Pancreas (tissue), 10 donors: ENCODE results near the gene BRSK2. TPM values are rescaled to one million over a fixed set of nuclear protein-coding genes. Genes with fewer than 3 reads are reported as not detected.

ENCODE experiments used
- ATAC-seq, 4 donors: fragments of 200-7000 bp; cut with Tn5 transposase; one replicate each; pipeline versions ENCODE4 v1.8.0 to v1.9.1; 2020; ENCODE audit warnings: mild to moderate bottlenecking in 4 of 4, moderate library complexity in 4 of 4
- DNase-seq, 6 donors: peaks; one replicate each; pipeline ENCODE4 v3.0.0-alpha.2; 2020
- FAIRE-seq: peaks from 2 replicates; lab custom pipeline; 2012; peaks lifted over from hg19 to GRCh38; lab: Jason Lieb, UNC
- H3K27ac ChIP-seq, 4 donors: fragments of 200-600 bp; sonication (generic); 1 replicate in 3 of 4; 2 replicates in 1 of 4; pipeline versions ENCODE4 v1.5.0 to v1.8.0; 2020
- H3K27me3 ChIP-seq, 4 donors: fragments of 200-600 bp; one replicate each; pipeline ENCODE4 v1.8.0; 2021
- H3K36me3 ChIP-seq, 3 donors: fragments of 200-600 bp; sonication (generic) in 1 of 3; one replicate each; pipeline versions ENCODE4 v1.5.0 to v1.8.0; 2020 to 2021
- H3K4me1 ChIP-seq, 3 donors: fragments of 200-600 bp; one replicate each; pipeline ENCODE4 v1.8.0; 2021
- H3K4me3 ChIP-seq, 4 donors: fragments of 200-600 bp; sonication (generic) in 2 of 4; one replicate each; pipeline versions ENCODE4 v1.5.0 to v1.8.0; 2020 to 2021
- H3K9me3 ChIP-seq, 4 donors: fragments of 200-600 bp; one replicate each; pipeline ENCODE4 v1.8.0; 2021
- WGBS, 2 donors: extraction: QIAGEN DNeasy Blood & Tissue Kit; methylation state at CpG; one replicate each; pipeline ENCODE4 v1.1.7; 2013; 5-methylcytosine and 5-hydroxymethylcytosine counted together
- intact Hi-C, 3 donors: fragments of 100-400 bp; cut with DNase I; formaldehyde crosslinking; loops; one replicate each; pipeline versions ENCODE4 v1.11.1 to v1.14.2; 2022
- polyA plus RNA-seq, 2 donors: library from polyadenylated mRNA; stranded (reverse); fragments of 200-250 nt; gene quantifications; one replicate each; pipeline ENCODE4 v1.2.3, GENCODE V29; 2013
- total RNA-seq, 6 donors: library from RNA; stranded (reverse); fragmentation: NEBNext Ultra II Directional in 4 of 6; extraction: Animal tissue kit (Norgen Biotek cat#: 25700) in 4 of 6; gene quantifications; one replicate each; pipeline versions ENCODE4 v1.2.1 to v1.2.4, GENCODE V29; 2021 to 2023
- TF ChIP-seq, protein P1 (sequence below), 4 donors: fragments of 200-600 bp; sonication (generic) in 3 of 4; IDR thresholded peaks; one replicate each; pipeline versions ENCODE4 v1.5.0 to v1.8.0; 2021; ENCODE audit warnings: antibody characterized with exemption in 4 of 4
- donor health status: healthy with polysubstance abuse.
- donor health status: DM: no; HTN: no; CAD: no; lungs with moderate emphysema.
- donor health status: DM: no; HTN: no; CAD: no.
- donor health status: control.
- donor health status: control.
- donor health status: Bipolar disorder and iron deficiency.
- donor health status: DM: yes; HTN: yes; CAD: no.
- donor health status: DM: no; HTN: no; CAD: no.
- donor health status: DM: no; HTN: no; CAD: no.
- donor health status: DM: yes; HTN: yes; CAD: no.

BRSK2 gene
- total and polyA plus RNA-seq, 8 donors, result 44.2 to 215 (median 70.9) TPM

- TF ChIP-seq, protein P1, sequence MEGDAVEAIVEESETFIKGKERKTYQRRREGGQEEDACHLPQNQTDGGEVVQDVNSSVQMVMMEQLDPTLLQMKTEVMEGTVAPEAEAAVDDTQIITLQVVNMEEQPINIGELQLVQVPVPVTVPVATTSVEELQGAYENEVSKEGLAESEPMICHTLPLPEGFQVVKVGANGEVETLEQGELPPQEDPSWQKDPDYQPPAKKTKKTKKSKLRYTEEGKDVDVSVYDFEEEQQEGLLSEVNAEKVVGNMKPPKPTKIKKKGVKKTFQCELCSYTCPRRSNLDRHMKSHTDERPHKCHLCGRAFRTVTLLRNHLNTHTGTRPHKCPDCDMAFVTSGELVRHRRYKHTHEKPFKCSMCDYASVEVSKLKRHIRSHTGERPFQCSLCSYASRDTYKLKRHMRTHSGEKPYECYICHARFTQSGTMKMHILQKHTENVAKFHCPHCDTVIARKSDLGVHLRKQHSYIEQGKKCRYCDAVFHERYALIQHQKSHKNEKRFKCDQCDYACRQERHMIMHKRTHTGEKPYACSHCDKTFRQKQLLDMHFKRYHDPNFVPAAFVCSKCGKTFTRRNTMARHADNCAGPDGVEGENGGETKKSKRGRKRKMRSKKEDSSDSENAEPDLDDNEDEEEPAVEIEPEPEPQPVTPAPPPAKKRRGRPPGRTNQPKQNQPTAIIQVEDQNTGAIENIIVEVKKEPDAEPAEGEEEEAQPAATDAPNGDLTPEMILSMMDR (IDR thresholded peaks at IDR 0.05), result no peak
- ATAC-seq (no peak), FAIRE-seq (no peak), DNase-seq (peak in 1 of 6 donors; percentile 58)
- H3K4me3 ChIP-seq, result peak overlapping the region in 3 of 4 donors; percentile 20 to 54 (median 36)
- intact Hi-C loops, result no loop called here
- H3K27ac ChIP-seq, result no peak overlapping the region
- WGBS, 2 donors, result 51 to 54% methylated on average over 22 of the region's 22 CpGs
- H3K9me3 ChIP-seq, result no peaks in the 10 kb centered on the region
- H3K27me3 ChIP-seq, result no peaks in the 10 kb centered on the region
- H3K36me3 ChIP-seq, result no peaks in the 10 kb centered on the region
- H3K4me1 ChIP-seq, result peaks cover 0 to 5% (median 5%) of the 10 kb centered on the region in 3 donors
Observed at GRCh38 chr11:1388763-1389102, 1.0 kb upstream of the BRSK2 start.

GRCh38 chr11:1389103-1389931 is 417 bp upstream of the BRSK2 start:
- Histone ChIP-seq H3K4me1 (peaks cover 0 to 5% (median 5%) of the 10 kb centered on the region in 3 donors), H3K36me3 (no peaks in the 10 kb centered on the region), H3K4me3 (peak overlapping the region; percentile 20 to 55 (median 41)), H3K9me3 (no peaks in the 10 kb centered on the region), H3K27ac (peak overlapping the region in 1 of 4 donors; percentile 39), H3K27me3 (no peaks in the 10 kb centered on the region)
- FAIRE-seq, result no peak
- DNase-seq, result peak; percentile 97 to 100 (median 98)
- intact Hi-C loops, result no loop called here
- TF ChIP-seq, protein P1 (IDR thresholded peaks at IDR 0.05), result no peak
- ATAC-seq, result peak; percentile 84 to 96 (median 88)
- WGBS, 2 donors, result 5% methylated on average over 83 to 92 of the region's 92 CpGs

- ATAC-seq, result peak; percentile 26 to 39 (median 32)
- WGBS, 2 donors, result 2% methylated on average over 40 to 73 of the region's 73 CpGs
- intact Hi-C loops, result no loop called here
- peak in 5 of 6 donors; percentile 60 to 81 (median 74) for DNase-seq
- peak overlapping the region; percentile 58 to 74 (median 70) for H3K27ac ChIP-seq
- peaks cover 0 to 5% (median 5%) of the 10 kb centered on the region in 3 donors for H3K4me1 ChIP-seq
- FAIRE-seq, result no peak
- TF ChIP-seq, protein P1 (IDR thresholded peaks at IDR 0.05), result no peak
- H3K9me3 ChIP-seq, result no peaks in the 10 kb centered on the region
- H3K36me3 ChIP-seq, result no peaks in the 10 kb centered on the region
- peak overlapping the region; percentile 15 to 55 (median 45) for H3K4me3 ChIP-seq
- no peaks in the 10 kb centered on the region for H3K27me3 ChIP-seq
Observed at GRCh38 chr11:1390569-1391164, 933 bp downstream of the BRSK2 start.

DNA sequence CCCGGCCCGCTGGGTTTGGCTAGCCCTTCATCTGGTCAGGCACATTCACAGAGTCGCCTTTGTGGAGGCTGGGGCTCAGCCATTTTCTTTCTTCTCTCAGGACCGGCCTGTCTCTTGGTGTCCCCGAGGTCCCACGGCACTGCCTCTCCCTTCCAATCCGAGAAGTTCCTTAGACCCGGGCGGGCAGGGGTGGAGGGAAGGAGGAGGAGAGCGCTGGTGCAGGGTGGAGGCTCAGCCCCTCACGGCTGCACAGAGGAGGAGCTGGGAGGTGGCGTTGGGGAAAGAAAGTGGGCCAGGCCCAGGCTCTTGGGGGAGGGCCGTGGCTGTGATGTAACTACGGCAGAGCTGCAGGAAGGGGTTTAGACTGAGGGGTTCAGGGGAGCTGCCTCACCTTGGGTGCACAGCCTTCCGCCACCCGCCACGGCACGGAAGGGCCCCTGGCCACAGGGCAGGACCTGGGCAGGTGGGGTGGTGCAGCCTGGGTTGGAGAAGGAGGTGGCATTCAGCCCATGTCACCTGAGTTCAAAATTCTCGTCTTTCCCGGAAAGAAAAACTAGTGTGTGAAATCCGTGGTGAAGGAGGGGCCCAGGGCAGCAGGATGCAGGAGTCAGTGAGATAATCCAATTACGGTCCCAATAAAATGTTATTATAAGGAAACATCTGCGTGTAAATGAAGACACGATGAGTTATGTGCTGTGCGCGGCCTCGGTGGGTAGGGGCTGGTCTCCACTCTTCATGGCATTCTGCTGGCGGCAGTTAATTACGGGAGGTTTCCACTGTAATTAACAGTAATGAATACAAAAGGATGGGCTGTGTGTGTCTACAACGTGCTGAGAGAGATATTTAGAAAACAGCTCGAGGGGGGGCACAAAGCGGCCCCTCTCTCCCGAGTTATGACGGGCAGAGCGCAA is 1.7 kb downstream of the BRSK2 start:
- Histone ChIP-seq H3K36me3 (no peaks in the 10 kb centered on the region), H3K27me3 (no peaks in the 10 kb centered on the region), H3K4me3 (peak overlapping the region; percentile 15 to 55 (median 45)), H3K27ac (peak overlapping the region; percentile 58 to 74 (median 70)), H3K9me3 (no peaks in the 10 kb centered on the region), H3K4me1 (peaks cover 0 to 5% (median 5%) of the 10 kb centered on the region in 3 donors)
- DNase-seq, result peak in 5 of 6 donors; percentile 63 to 90 (median 70)
- TF ChIP-seq, protein P1 (IDR thresholded peaks at IDR 0.05), result no peak
- FAIRE-seq, result no peak
- peak; percentile 21 to 56 (median 40) for ATAC-seq
- intact Hi-C loops, result no loop called here
- WGBS, 2 donors, result 19 to 26% methylated on average over 34 to 35 of the region's 35 CpGs
